ENCODE measurements around the gene SPOCK1.

The SPOCK1 gene

DNA sequence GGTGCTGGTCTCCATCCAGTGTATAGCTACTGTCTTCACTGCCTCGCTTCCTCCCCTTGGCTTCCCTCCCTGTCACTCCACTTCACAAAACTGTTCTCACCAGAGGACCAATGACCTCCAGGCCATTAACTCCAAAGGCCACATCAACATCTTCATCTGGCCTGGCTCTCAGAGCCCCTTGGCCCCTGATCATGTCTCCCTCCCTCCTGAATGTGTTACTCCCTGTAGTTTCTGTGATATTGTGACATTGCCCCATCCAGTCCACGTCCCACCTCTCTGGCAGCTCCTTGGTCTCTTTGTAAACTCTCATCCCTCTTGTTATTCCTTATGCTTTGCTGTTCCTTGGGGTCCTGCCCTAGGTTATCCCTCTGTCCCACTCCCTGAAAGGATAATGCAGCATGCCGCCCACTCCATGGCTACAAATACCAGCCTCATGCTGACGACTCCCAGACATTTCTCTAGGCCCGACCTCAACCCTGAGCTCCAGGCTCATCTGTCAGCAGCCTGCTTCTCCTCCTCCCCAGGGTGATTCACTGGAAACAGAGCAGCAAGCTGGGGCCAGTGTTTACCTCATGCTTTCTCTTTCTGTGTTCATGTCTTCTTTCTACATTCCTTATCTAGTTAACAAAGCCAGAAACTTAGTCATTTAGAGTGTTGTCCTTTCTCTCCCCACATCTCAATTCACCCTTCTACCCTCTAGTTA is 312.2 kb downstream of the SPOCK1 start:
- peak; percentile 88 for DNase-seq

DNA sequence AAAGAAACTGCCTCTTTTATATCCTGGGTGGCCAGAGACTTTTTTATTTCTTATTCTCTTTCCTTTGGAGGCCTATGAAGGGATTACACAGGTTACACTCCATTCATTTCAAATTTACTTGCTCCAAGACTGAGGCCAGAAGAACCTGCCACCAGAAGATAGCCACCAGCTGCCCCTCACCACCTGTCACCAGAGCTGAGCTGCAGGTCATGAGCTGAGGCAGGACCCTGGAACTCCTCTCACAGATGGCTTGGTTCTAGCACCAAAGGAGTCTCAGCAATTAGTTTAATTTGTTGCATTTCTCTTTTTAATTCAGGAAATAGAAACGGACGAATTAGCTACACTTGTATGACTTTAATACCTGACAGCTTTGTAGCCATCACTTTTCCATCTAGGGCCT is 313.9 kb downstream of the SPOCK1 start:
- DNase-seq, result no peak

DNA sequence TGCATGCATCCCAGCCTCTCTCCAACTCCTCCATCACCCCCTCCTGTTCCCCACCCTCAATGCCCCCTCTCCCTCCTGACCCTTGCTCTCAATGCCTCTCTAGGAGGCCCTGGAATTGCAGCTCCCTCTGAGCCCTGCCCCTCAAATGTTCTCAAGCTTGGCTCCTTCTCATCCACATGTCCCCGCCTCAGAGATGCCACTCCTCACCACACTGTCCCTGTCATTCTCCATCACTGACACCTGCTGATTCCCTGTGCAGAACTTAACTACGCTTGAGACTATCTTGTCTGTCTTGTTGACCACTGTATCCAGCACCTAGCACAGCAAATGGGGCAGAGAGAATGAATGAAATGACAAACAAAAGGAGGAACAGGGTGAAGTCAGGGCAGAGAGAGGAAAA is 314.4 kb downstream of the SPOCK1 start:
- DNase-seq, result no peak

DNA sequence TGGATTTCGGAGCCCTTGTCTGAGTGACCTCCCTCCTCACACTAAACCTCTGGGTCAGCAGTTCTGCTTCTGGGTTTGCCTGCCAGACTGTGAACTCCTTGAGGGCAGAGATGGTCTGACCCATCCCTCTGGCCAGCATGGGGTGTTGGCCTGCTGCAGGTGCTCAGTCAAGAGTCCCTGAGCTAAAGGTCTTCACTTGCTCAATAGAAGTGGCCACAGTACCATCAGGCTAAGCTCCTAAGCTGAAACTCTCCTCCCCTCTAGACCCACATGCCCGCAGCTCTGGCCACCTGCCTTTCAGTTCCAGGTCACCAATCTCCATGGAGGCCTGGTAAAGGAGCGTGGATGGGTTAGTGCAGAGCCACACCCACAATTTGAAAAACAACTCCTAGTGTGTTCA is 316.6 kb downstream of the SPOCK1 start:
- no peak for DNase-seq

DNA sequence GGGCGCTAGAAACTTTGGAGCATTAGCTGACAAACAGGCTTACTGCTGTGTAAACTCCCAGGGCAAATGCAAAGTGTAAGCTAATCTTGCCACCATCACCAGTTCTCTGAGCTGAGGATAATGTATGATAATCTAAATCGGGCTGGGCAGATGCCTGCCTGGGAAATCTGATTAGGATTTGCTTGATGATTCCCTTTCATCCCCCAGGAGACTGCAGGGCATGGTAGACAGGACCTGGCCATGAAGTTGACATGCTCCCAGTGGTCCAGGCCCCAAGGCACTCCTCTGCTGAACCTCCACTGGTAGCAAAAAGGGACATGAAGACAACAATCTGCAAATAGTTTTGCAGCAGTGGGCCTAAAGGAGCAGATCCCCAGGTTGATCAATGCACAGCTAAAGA is 317.5 kb downstream of the SPOCK1 start:
- no peak for DNase-seq

DNA sequence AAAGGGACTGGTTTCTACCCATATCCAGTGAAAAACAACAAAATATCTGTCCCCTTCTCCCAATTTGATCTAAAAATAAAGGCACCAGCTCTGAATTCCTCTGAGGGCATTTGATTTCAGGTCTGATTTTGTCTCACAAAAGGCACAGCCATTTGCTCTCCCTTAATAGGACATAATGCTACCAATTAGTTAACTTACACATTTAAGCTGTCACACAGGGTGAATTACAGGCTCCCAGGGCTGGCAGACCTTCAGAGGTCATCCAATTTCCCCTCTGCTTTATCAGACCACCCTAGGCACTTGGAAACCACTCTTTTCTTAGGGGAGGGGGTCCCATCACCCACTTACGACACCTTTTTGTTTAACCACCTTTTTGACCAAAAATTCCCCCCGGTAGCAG is 319.9 kb downstream of the SPOCK1 start:
- DNase-seq, result no peak

DNA sequence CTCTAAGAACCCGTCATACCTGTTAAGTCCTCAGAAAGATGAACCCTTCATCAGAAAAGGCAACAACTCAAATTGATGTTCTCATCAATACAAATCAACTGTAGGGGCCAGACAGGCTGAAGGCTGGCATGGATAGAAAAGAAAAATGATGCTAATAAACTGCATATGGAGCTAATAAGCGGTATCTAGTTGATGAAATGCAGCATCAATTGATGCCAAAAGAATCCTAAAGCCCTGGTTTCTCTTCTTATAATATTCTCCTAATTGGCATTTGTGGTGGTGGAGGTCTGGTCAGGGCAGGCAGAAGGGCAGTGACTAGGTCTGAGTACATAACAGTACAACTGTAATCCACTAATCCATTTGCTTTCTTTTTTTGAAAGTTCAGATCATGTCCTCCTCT is 322.5 kb downstream of the SPOCK1 start:
- DNase-seq, result no peak

DNA sequence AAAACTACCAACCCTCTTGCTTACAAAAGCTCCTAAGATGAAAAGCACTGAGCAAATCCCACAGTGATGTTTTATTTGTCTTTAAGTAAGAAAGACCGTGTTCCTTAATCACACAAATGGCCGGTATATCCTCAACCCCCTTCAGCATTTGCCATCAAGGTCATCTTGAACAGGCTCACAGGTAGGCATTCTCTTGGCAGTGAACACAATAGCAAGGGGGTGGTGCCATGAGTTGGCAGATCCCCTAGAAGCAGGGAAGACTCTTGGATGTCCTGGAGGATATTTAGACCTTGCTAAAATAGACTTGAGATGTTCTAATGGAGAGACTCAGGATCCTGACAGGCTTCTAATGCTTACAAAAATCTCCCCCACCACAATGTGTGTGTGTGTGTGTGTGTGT is 323.0 kb downstream of the SPOCK1 start:
- no peak for DNase-seq

DNA sequence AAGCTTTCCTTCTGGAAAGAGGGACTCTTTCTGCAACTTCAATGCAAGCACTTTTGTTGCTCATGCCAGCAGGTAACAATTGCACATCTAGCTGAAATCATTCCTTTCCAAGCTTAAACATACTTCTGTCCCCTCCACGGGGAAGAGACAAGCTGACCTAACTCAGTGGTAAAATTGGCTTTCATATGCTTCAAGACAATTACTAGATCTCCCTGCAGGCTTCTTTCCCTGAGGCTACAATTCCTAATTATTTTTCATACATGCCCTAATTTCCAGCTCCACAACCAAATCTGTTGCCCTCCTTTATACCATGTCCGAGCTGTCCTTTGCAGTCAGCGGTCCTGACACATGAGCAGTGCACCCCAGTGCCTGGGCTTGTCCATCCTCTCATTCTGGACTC is 324.9 kb downstream of the SPOCK1 start:
- DNase-seq, result no peak

DNA sequence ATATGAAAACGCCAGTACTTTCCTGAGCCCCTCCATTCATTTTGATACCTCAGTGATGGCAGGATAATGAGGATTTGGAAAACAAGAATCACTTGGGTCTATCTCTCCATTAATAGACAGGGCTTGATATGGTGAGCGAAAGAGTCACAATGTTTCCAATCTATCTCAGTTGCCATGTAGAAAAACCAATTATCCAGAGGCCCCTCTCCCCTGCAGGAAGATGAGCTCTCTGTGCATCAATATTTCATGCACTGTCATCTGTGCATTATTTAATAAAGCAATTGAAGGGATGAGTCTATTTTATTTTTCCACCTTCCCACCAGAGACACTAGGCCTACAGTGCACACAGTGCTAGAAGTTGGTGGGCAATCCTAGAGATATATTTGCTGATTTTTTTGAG is 326.9 kb downstream of the SPOCK1 start:
- no peak for DNase-seq

DNA sequence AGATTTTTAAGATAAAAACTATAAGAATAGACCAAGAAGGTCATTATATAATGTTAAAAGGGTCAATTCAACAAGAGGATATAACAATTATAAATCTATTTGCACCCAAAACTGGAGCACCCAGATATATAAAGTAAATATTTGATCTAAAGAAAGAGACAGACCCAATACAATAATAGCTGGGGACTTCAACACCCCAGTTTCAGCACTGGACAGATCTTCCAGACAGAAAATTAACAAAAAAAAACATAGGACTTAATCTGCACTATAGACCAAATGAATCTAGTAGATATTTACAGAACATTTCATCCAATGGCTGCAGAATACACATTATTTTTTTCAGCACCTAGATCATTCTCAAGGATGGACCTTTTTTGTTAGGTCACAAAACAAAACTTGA is 331.9 kb downstream of the SPOCK1 start:
- DNase-seq, result no peak

DNA sequence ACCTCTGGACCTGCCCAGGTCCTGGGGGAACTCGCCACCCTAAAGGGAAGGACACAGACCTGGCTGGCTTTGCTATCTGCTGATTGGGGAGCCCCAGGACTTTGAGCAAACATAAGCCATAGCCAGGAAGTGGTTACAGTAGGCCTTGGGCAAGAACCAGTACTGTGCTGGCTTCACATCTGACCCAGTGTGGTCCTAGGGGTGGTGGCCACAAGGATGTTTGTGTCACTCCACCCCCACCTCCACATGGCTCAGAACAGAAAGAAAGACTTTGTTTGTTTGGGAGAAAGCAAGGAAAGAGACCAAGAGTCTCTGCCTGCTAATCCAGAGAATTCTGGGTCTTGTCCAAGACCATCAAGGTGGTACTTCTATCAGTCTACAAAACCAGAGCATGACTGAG is 334.2 kb downstream of the SPOCK1 start:
- no peak for DNase-seq

DNA sequence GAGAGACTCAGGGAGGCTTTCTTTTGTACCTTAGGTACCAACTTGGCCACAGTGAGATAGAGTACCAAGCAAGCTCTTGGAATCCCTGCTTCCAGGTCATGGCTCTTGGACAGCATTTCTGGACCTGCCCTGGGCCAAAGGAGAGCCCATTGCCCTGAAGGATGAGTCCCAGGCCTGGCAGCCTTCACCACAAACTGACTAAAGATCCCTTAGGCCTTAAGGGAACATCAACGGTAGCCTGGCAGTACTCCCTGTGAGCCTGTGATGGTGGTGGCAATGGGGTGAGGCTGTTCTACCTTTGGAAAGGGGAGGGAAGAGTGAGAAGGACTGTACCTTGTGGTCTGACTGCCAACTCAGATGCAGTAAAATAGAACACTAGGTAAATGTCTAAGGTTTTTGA is 334.6 kb downstream of the SPOCK1 start:
- DNase-seq, result no peak

DNA sequence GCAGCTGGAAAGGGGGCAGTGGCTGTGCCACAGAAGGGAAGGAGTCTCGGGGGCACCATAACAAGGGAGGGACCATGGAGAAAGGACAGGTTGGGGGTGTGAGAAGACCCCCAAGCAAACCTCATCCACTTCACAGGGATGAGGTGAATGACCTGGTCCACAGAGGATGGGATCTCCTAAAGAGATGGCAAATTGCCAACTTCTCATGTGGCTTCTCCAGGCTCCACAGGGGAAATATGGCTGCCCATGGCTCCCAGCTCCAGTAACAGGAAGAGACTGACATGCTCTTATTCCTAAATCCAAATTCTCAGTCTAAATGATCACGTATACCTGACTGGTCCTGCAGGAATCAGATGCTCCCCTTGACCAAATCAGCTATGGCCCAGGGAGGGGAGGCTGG is 340.4 kb downstream of the SPOCK1 start:
- no peak for DNase-seq

DNA sequence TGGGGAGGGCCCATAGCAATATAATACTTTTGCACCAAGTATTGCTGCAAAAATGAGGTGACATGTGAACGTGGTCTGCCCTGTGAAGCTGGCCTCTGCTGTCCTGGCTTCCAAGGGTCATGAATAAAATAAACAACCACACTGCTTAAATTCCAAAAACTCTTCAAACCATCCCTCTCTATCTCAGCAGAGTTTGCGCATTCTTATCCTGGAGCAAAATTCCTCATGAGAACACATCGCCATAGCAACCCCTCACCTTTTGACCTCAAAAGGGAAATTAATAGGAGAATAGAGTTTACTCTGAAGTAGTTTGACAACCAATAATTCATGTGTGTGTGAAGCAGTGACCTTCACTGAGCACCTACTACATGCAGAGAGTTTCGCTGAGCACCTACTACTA is 342.9 kb downstream of the SPOCK1 start:
- no peak for DNase-seq

DNA sequence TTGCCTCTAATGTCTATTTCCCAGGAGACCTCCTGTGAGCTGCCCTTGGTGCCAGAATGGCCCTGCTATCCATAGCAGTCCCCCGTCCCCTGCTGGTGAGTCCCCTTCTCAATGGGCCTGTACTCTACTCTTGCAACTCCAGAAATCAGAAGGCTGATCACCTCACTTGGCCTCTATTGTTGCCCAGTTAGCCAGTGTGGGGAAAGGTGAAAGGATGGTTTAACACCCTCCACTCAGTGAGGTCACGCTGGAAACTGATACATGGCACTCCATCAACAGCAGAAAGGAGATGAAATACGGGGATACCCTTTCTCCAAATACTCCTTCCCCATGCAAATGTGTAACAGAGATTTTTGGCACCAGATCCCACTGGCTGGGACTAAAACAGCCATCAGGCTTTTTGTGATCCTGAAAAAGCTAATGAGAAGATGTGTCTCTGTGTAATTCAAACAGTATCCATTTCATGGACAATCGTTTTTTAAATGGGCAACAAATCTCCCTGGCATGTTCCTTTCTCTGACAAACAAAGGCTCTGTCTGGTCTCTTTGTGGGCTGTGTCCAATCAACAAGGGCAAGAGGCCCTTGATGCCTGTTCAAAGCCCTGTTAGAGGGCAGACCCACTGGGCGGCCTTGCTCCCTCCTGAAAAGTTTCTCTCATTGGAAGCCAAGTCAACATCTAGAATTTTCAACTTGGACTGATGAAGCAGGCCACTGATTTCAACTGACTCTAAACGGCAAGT is 343.7 kb downstream of the SPOCK1 start:
- DNase-seq, result no peak

DNA sequence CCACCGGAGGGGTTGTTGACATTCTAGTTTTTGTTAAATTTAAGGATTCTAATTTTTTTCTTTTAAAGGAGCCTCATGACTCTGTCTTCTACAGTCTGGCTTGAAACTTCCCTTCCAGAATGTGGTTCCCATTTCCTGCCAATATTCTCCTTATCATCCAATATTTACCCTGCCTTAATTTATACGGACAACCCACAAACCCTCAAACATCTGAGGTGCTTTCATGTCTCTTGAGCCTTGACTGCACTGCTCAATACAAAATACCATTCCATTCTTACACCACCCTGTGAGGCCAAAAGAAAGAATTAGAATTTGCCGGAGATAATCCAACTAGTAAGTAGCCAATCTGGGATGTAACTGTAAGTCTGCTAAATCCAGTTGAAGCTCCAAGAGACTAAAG is 346.5 kb downstream of the SPOCK1 start:
- no peak for DNase-seq

DNA sequence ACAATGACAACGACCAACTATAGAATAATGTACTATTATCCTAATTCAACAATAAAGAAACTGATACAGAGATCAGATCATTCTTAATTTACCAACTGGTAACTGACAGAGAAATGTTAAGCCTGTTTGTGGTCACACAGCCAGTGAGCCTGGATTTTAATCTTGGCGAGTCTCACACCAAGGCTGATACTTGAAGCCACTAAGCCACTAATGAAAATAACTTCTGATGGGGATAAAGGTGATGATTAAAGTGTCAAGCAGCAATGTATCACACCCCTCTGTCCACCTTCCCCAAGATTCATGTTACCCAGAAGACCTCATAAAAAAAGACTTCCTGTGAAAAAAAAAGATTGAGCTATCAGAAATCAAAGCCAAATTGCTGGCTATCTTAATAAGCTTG is 350.5 kb downstream of the SPOCK1 start:
- DNase-seq, result no peak

DNA sequence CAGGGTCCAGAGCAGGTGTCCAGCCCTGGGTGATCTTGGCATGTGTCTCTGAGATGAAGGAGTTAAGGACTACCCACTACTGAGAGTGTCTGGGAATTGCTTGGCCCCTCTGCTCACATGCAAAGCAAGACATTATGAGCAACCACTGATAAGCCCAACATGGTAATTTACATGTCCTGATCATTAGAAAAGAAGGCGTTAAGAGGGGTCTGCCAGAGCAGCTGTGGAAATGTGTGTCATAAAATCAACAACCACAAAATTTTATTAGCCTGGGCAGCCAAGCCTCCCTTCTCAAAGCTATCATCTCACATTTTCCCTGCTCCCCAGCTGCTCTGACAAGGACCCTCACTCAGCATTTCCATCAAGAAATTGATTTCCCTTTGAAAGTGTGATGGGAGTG is 351.0 kb downstream of the SPOCK1 start:
- DNase-seq, result no peak

DNA sequence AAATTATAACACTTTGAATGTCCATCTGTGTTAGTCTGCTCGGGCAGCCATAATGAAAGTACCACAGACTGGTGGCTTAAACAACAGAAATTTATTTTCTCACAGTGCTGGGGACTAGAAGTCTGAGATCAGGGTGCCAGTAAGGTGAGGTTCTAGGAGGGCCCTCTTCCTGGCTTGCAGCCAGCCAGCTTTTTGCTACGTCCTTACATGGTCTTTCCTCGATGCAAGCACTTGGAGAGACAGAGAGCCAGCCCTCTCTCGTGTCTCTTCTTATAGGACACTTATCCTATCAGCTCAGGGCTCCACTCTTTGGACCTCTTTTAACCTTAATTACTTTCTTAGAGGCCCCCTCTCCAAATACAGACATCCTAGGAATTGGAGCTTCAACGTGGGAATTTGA is 351.8 kb downstream of the SPOCK1 start:
- DNase-seq, result no peak

DNA sequence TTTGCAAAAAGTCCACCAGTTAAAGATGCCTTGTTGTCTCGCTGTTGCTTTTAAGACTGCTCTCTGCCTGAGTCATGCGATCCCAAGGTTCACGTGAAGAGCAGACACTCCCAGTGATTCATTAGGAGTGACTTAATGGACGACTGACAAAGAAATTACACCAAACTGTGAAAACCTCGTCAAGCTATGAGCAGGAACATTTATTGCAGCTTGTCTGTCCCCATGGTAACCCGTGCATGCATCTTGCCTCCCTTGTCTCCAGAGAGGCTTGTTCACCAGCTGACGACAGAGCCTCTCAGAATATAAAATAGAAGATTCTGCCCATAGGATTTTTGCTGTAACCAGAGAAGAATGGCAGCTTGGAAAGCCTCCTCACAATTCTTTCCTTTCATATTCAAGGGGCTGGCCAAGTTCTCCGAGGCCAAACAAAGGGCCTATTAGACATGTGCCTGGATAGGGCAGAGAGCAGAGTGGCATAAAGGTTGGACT is 352.7 kb downstream of the SPOCK1 start:
- DNase-seq, result peak; percentile 99

DNA sequence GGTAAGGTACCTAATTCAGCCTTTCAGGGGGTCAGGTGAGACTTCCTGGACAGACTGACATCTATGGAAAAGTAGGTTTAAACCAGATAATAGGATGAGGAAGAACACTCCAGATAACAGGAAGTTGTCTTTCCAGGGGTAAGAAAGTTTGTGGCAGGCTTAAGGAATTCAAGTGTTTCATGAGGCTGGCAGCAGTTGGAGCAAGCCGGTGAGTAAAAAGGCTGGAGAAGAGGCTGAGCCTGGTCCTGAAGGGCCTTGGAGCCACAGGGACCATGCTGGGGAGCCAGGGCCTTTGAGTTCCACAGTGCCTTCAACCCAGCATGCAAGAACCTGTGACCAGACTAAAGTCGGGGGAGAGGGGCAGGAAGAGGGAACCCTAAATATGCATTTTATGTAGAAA is 353.4 kb downstream of the SPOCK1 start:
- peak; percentile 37 for DNase-seq

DNA sequence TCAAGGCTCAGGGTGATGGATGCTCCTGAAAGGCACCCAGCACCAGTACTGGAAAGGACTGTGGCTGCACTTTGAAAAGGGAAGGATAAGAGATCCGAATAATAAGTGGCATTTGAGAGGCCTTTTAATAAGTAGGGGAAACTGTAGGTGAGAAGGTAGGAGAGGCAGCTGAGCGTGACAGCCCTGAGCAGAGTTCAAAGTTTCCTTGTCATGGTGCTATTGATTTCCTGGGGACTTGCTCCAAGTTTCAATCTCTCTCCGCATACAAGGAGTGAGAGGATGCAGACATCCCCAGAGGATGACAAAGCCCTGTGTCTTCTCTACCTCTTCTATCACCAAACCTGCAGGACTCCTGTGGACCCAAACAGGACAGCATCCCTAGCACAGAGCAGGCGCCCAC is 354.5 kb downstream of the SPOCK1 start:
- DNase-seq, result no peak

Data from fibroblast of skin of abdomen (primary cell).